OCI-LY7 (cell line): ENCODE data around the gene NFATC3.

Experiments used
- EZH2phosphoT487 ChIP-seq: fragments of 200-600 bp; sonication (generic); IDR thresholded peaks from 2 replicates; pipeline ENCODE4 v1.6.1; 2018; ENCODE audit warnings: low read depth, borderline replicate concordance, mild to moderate bottlenecking, mixed run types, antibody characterized with exemption, low read length, moderate library complexity, mixed read lengths
- TF ChIP-seq, protein P1 (sequence below): fragments of 200-600 bp; sonication (generic); conservative IDR thresholded peaks from 2 replicates; pipeline ENCODE4 v1.5.1; 2014; ENCODE audit warnings: mild to moderate bottlenecking, antibody characterized with exemption, low read length, moderate library complexity, mixed read lengths

DNA sequence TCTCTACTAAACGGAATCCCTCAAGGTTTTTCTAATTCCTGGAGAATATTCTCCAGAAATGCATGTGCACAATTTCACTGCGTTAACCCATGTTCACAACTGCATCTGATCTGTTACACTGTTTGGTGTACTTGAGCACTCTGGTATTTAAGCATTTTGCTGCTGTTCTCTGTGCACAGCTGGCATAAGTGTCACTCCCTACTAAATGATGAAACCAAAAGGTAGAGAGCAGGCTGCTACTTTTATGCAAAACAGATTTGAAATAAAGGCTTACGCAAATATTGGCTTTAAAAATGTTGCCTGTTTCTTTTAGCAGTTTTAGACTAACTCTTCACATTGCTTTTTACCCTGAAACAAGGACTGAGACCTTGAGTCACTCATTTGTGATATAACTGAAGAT is 109.1 kb downstream of the NFATC3 start:
- TF ChIP-seq, protein P1, sequence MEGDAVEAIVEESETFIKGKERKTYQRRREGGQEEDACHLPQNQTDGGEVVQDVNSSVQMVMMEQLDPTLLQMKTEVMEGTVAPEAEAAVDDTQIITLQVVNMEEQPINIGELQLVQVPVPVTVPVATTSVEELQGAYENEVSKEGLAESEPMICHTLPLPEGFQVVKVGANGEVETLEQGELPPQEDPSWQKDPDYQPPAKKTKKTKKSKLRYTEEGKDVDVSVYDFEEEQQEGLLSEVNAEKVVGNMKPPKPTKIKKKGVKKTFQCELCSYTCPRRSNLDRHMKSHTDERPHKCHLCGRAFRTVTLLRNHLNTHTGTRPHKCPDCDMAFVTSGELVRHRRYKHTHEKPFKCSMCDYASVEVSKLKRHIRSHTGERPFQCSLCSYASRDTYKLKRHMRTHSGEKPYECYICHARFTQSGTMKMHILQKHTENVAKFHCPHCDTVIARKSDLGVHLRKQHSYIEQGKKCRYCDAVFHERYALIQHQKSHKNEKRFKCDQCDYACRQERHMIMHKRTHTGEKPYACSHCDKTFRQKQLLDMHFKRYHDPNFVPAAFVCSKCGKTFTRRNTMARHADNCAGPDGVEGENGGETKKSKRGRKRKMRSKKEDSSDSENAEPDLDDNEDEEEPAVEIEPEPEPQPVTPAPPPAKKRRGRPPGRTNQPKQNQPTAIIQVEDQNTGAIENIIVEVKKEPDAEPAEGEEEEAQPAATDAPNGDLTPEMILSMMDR = no peak
- TF ChIP-seq EZH2phosphoT487 = no peak
